Sigmoid colon (tissue), 7 donors: ENCODE data around the gene ENG. TPM values are rescaled to one million over a fixed set of nuclear protein-coding genes. Genes with fewer than 3 reads are reported as not detected.
"Not testable (repeated sequence)": the region's sequence is repeated elsewhere in the genome, so short reads cannot be mapped to it uniquely, and the experiment has no call there.

ENCODE experiments used
- DNase-seq: peaks from one replicate; pipeline ENCODE4 v3.0.0-alpha.2; 2019
- H3K27ac ChIP-seq, 4 donors: fragments of 200-600 bp; sonication (generic); one replicate each; pipeline ENCODE4 v1.5.1; 2016 to 2019; ENCODE audit warnings: mild to moderate bottlenecking in 1 of 4
- H3K27me3 ChIP-seq, 3 donors: fragments of 200-600 bp; sonication (generic); one replicate each; pipeline ENCODE4 v1.5.1; 2019; ENCODE audit warnings: mild to moderate bottlenecking in 1 of 3
- H3K36me3 ChIP-seq, 4 donors: fragments of 200-600 bp; sonication (generic); one replicate each; pipeline ENCODE4 v1.5.1; 2016 to 2019
- H3K4me1 ChIP-seq, 4 donors: fragments of 200-600 bp; sonication (generic); one replicate each; pipeline ENCODE4 v1.5.1; 2017 to 2019
- H3K4me3 ChIP-seq, 4 donors: fragments of 200-600 bp; sonication (generic); one replicate each; pipeline ENCODE4 v1.5.1; 2017 to 2019; ENCODE audit warnings: mild to moderate bottlenecking in 2 of 4, moderate library complexity in 1 of 4
- H3K9me3 ChIP-seq, 4 donors: fragments of 200-600 bp in 3 of 4; sonication (generic) in 3 of 4; one replicate each; pipeline versions ENCODE4 v1.5.1 to v1.6.1; 2013 to 2019
- EP300 ChIP-seq, 4 donors: sonication (generic); formaldehyde crosslinking; IDR thresholded peaks; one replicate each; pipeline ENCODE4 v1.6.1; 2017; ENCODE audit warnings: antibody characterized with exemption in 4 of 4
- POLR2A ChIP-seq, 2 donors: fragments of 450-650 bp; IDR thresholded peaks; one replicate each; pipeline ENCODE4 v1.6.1; 2016; ENCODE audit warnings: antibody characterized with exemption in 2 of 2, mild to moderate bottlenecking in 2 of 2, moderate library complexity in 2 of 2
- POLR2AphosphoS5 ChIP-seq, 4 donors: sonication (generic); formaldehyde crosslinking; IDR thresholded peaks; one replicate each; pipeline ENCODE4 v1.6.1; 2017; ENCODE audit warnings: antibody characterized with exemption in 4 of 4
- WGBS, 2 donors: extraction: QIAGEN DNeasy Blood & Tissue Kit; methylation state at CpG; one replicate each; pipeline ENCODE4 v1.1.7; 2013; 5-methylcytosine and 5-hydroxymethylcytosine counted together
- intact Hi-C: fragments of 100-400 bp; cut with DNase I; formaldehyde crosslinking; loops from one replicate; pipeline ENCODE4 v1.15.1; 2023
- polyA plus RNA-seq, 3 donors: library from polyadenylated mRNA; stranded (reverse); fragments of 200-250 nt; gene quantifications; one replicate each; pipeline ENCODE4 v1.2.3, GENCODE V29; 2013
- total RNA-seq, 4 donors: library from RNA; depleted of rRNA; stranded (reverse); fragments of >200 nt; gene quantifications; one replicate each; pipeline ENCODE4 v1.1.0, GENCODE V29; 2016
- TF ChIP-seq, protein P1 (sequence below), 4 experiments: fragments of 450-650 bp in 3 of 4; fragments of 200-600 bp in 1 of 4; IDR thresholded peaks; one replicate each; pipeline ENCODE4 v1.5.1; 2016 to 2019; ENCODE audit warnings: antibody characterized with exemption in 4 of 4, mild to moderate bottlenecking in 3 of 4, moderate library complexity in 2 of 4
- donor health status: healthy with polysubstance abuse.
- donor health status: Bipolar disorder and iron deficiency.
- donor health status: healthy.

Gene ENG
- total and polyA plus RNA-seq, 7 donors, result 5.4 to 50.4 (median 22.7) TPM

DNA sequence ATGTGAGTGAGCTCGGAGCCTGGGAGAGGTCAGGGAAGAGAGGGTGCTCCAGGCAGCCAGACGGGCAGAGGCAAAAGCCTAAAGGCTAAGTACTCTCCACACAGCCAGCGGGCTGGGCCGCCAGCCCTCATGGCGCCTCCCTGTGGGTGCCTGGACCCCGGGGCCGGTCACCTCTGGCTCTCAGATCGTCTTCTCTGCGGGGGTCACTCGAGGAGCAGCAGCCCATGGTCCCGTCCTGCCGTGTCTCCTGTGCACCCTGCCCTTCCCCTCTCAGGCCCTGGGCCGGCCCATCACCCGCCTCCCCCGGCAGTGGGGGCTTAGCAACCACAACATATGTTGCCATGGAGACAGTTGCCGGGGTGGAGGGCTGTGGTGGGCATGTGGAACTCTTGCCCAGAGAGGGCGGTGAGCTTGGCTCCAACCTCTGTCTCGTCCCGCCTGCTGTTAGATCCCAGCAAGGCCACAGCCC is 18.8 kb upstream of the ENG start:
- intact Hi-C loops, result loop anchor here (5.0 kb wide), 1 partner anchor 71 kb away; the partner anchor contains the start of gene FPGS
- H3K4me3 ChIP-seq, result no peak overlapping the region
- peaks cover 0 to 35% (median 15%) of the 10 kb centered on the region in 4 donors for H3K36me3 ChIP-seq
- peak overlapping the region; percentile 50 to 87 (median 82) for H3K27ac ChIP-seq
- no peaks in the 10 kb centered on the region for H3K9me3 ChIP-seq
- peak; percentile 65 for DNase-seq
- 84 to 85% methylated on average over 19 of the region's 19 CpGs for WGBS, 2 donors
- H3K27me3 ChIP-seq, result no peaks in the 10 kb centered on the region
- H3K4me1 ChIP-seq, result peaks cover 0 to 53% (median 49%) of the 10 kb centered on the region in 4 donors
- TF ChIP-seq, protein P1, sequence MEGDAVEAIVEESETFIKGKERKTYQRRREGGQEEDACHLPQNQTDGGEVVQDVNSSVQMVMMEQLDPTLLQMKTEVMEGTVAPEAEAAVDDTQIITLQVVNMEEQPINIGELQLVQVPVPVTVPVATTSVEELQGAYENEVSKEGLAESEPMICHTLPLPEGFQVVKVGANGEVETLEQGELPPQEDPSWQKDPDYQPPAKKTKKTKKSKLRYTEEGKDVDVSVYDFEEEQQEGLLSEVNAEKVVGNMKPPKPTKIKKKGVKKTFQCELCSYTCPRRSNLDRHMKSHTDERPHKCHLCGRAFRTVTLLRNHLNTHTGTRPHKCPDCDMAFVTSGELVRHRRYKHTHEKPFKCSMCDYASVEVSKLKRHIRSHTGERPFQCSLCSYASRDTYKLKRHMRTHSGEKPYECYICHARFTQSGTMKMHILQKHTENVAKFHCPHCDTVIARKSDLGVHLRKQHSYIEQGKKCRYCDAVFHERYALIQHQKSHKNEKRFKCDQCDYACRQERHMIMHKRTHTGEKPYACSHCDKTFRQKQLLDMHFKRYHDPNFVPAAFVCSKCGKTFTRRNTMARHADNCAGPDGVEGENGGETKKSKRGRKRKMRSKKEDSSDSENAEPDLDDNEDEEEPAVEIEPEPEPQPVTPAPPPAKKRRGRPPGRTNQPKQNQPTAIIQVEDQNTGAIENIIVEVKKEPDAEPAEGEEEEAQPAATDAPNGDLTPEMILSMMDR (IDR thresholded peaks at IDR 0.05), result no peak
- no peak for TF ChIP-seq EP300 (IDR thresholded peaks at IDR 0.05)
- no peak for TF ChIP-seq POLR2AphosphoS5 (IDR thresholded peaks at IDR 0.05)
- no peak for TF ChIP-seq POLR2A (IDR thresholded peaks at IDR 0.05)

DNA sequence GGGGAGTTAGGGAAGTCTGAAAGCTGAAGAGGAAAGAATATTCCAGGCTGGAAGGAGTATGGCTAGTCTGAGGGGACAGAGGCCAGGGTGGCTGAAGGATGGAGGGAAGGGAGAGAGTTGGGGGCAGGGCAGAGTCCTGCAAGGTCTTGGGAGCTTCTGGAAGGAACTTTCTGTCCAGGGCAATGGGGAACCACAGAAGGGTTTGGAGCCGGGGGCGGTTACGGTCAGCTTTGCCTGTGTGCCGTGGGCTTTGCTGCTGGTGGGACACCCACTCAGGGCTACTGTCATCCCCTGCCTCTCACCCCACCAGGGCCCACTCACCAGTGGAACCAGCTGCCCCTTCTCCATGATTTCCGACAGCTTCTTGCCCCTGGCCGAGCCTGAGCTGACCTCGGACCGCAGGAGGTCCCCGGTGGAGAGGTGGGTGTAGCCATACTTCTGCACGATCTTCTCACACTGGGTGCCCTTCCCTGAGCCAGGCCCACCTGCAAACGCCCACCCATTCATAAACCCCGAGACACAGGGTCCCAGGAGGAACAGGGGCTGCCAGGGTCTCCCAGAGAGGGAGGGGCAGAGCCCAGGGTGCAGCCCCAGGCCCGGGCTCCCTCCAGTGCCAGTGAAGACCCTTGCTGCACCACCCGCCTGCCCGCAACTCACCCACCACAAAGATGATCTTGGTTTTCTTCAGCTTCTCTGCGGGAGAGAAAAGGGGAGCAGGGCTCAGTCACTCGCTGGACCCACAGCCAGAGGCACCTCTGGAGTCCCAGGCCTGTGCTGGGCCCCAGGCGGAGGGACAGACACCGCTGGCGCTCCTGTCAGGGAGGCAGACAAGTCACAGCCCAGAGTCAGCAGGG is 18.1 kb upstream of the ENG start:
- TF ChIP-seq POLR2A (IDR thresholded peaks at IDR 0.05), result no peak
- TF ChIP-seq, protein P1 (IDR thresholded peaks at IDR 0.05), result no peak
- TF ChIP-seq EP300 (IDR thresholded peaks at IDR 0.05), result no peak
- no peak for TF ChIP-seq POLR2AphosphoS5 (IDR thresholded peaks at IDR 0.05)
- H3K36me3 ChIP-seq, result peaks cover 0 to 41% (median 16%) of the 10 kb centered on the region in 4 donors
- H3K27ac ChIP-seq, result peak overlapping the region in 1 of 4 donors; percentile 87
- peaks cover 0 to 46% (median 43%) of the 10 kb centered on the region in 4 donors for H3K4me1 ChIP-seq
- WGBS, 2 donors, result 93 to 94% methylated on average over 20 of the region's 20 CpGs
- H3K9me3 ChIP-seq, result no peaks in the 10 kb centered on the region
- no peak overlapping the region for H3K4me3 ChIP-seq
- intact Hi-C loops, result loop anchor here (5.0 kb wide), 1 partner anchor 70 kb away; the partner anchor contains the start of gene FPGS
- no peak for DNase-seq
- H3K27me3 ChIP-seq, result no peaks in the 10 kb centered on the region

DNA sequence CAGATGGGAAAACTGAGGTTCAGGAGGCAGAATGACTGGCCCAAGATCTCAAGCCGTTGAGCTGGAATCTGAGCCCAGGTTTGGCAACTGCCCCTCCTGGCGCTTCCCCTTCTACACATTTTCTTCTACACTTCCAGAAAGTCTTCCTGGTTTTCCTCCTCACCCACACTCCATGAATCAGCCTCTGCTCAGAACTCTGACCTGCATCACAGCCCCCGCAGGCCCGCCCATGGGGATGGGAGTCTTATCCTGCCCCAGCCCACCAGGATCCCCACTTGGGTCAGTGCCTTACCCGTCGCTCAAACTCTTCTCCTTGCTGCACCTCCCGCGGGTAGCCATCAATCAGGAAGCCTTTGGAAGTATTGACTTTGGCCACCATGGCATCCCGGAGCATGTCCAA is 17.1 kb upstream of the ENG start:
- 86 to 95% methylated on average over 9 of the region's 9 CpGs for WGBS, 2 donors
- intact Hi-C loops, result loop anchor here (2.0 to 5.0 kb wide), 2 partner anchors 69 to 87 kb away; partner anchors contain the start of gene FPGS
- H3K9me3 ChIP-seq, result no peaks in the 10 kb centered on the region
- DNase-seq, result no peak
- H3K4me1 ChIP-seq, result peaks cover 0 to 37% (median 36%) of the 10 kb centered on the region in 4 donors
- no peak overlapping the region for H3K27ac ChIP-seq
- no peaks in the 10 kb centered on the region for H3K27me3 ChIP-seq
- peaks cover 0 to 47% (median 16%) of the 10 kb centered on the region in 4 donors for H3K36me3 ChIP-seq
- TF ChIP-seq POLR2AphosphoS5 (IDR thresholded peaks at IDR 0.05) (no peak), EP300 (IDR thresholded peaks at IDR 0.05) (no peak), POLR2A (IDR thresholded peaks at IDR 0.05) (no peak)
- H3K4me3 ChIP-seq, result no peak overlapping the region

DNA sequence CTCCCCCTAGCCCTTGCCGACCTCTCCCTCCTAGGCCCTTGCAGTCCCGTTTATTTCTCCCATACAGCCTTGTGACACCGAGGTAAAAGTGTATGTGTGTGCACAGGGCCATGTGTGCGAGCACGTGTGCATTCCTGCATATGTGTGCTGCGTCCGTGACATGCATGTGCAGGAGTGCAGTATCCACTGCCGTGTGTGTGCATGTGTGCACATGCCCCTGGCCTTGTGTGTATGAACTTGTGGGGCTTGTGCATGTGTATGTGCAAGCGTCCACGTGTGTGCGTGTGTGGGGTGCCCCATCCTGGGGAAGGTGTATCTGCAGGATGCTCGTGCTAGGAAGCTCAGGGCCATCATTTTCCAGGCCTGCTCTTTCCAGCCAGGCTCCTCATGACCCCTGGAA is 16.4 kb upstream of the ENG start:
- TF ChIP-seq EP300 (IDR thresholded peaks at IDR 0.05) (no peak), POLR2A (IDR thresholded peaks at IDR 0.05) (no peak), POLR2AphosphoS5 (IDR thresholded peaks at IDR 0.05) (no peak)
- TF ChIP-seq, protein P1 (IDR thresholded peaks at IDR 0.05), result no peak
- WGBS, 2 donors, result 85 to 91% methylated on average over 12 of the region's 12 CpGs
- H3K4me3 ChIP-seq, result no peak overlapping the region
- H3K27me3 ChIP-seq, result no peaks in the 10 kb centered on the region
- H3K27ac ChIP-seq, result no peak overlapping the region
- peaks cover 0 to 47% (median 16%) of the 10 kb centered on the region in 4 donors for H3K36me3 ChIP-seq
- no peaks in the 10 kb centered on the region for H3K9me3 ChIP-seq
- intact Hi-C loops, result loop anchor here (2.0 to 5.0 kb wide), 2 partner anchors 69 to 86 kb away; partner anchors contain the start of gene FPGS
- peaks cover 0 to 31% (median 30%) of the 10 kb centered on the region in 4 donors for H3K4me1 ChIP-seq
- no peak for DNase-seq

DNA sequence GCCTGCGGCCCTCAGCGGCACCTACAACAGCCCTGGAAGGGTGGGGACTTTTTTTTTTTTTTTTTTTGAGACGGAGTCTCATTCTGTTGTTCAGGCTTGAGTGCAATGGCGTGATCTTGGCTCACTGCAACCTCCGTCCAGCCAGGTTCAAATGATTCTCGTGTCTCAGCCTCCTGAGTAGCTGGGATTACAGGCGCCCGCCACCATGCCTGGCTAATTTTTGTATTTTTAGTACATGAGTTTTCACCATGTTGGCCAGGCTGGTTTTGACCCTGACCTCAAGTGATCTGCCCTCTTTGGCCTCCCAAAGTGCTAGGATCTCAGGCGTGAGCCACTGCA is 15.7 kb upstream of the ENG start:
- intact Hi-C loops, result loop anchor here (2.0 to 5.0 kb wide), 2 partner anchors 68 to 85 kb away; partner anchors contain the start of gene FPGS
- H3K27ac ChIP-seq, result not testable (repeated sequence)

More for the DNA sequence above, 15.7 kb upstream of the ENG start:
- H3K36me3 ChIP-seq, result peaks cover 0 to 47% (median 16%) of the 10 kb centered on the region in 4 donors
- not testable (repeated sequence) for H3K9me3 ChIP-seq, H3K27me3 ChIP-seq, DNase-seq, H3K4me3 ChIP-seq
- TF ChIP-seq, protein P1 (IDR thresholded peaks at IDR 0.05), result peak in 2 of 4 experiments; percentile 4 to 6
- peaks cover 0 to 23% (median 22%) of the 10 kb centered on the region in 4 donors for H3K4me1 ChIP-seq
- WGBS, 2 donors, result 56 to 65% methylated on average over 9 of the region's 9 CpGs
